ENCODE results near the gene PLSCR5.

PLSCR5 gene

DNA sequence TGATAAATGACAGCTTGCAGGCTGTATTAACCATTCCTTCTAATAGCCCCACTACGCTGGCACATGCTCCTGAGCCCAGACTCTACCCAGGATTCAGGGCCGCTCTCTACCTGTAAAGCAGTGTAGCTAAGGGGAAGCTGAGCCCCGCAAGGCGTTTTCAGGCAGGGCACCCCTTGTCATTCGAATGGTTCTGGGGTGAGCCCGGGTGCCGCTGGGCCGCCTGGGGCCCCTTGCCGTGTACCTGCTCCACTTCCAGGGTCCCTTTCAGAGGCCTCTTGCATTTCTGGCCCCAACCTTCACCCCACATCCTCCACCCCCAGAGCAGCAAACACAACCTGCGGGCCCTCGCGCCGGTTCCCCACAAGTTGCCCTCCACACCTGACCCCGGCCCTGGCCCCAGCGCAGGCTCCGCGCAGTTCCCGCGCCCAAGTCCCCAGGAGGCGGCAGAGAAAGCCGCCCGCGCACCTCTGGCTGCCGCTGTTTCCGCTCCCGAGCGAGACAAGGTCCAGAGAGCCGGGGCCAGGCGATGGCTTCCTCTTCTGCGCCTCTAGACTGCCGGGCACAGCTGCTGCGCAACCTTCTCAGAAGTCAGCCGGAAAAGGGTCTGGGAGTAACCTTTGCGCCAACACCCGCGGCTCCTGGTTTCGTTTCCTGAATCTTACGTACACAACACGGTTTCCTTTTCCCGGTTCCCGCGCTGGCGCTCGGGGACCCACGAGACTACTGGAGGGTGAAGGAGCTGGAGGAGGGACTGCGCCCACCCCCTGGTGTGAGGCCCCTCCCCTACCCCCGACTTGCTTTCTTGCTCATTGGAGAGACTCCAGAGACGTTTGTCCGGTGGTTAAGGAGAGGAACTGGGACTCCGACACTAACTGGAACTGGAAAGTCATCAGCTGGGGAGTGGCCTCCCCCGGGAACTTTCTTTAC lies 60.9 kb downstream of the PLSCR5 start, which contains the start of gene PLSCR1:
PLSCR1 (minus strand) TSS at position 606 of the 927 bp plus-strand sequence. CDS start 8,055 bp downstream, outside the sequence.
- no peak within 1 kb of the TSS for H3K27ac ChIP-seq (ENCODE audit: low read depth, low read length, poor library complexity, severe bottlenecking)
- H3K79me2 ChIP-seq (ENCODE audit: insufficient read depth, low read length), result no peaks in the 10 kb centered on the region

DNA sequence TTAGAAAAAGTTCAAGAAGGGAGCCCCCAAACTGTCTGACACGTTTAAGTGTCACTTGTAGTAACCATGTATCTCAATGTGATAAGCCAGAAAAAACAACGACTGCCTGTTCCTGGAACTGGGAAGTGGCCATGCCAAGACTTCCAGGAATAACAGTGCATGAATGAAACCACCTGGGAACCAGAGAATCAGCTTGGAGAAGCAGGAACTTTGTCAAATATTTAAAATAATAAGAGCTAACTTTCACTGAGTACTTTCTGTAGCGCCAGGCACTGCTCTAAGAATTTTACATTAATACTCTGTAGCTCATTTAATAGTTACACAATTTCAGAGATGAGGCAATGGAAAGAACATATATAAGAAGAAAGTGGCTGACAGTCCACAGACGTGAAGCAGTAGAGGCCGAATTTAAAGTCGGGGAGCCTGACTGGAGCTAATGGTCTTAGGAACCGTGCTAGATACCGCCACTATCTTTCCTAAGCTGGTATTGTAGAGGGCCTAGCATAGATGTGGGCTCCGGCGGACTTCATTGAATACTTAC lies 61.6 kb downstream of the PLSCR5 start:
- no peaks in the 10 kb centered on the region for H3K79me2 ChIP-seq (ENCODE audit: insufficient read depth, low read length)

More for the DNA sequence above, 60.9 kb downstream of the PLSCR5 start, which contains the start of gene PLSCR1:
- Histone ChIP-seq H3F3A (ENCODE audit: insufficient read depth, low read length) (no peaks in the 10 kb centered on the region), H3K9me2 (ENCODE audit: low read depth, low read length) (no peaks in the 10 kb centered on the region), H2AFZ (ENCODE audit: low read length) (peak within 1 kb of the TSS; percentile 57; the same call in 1 of the 2 replicates), H3K4me3 (ENCODE audit: low read depth, low read length, poor library complexity, severe bottlenecking) (peak within 1 kb of the TSS; percentile 73), H4K20me1 (ENCODE audit: insufficient read depth, low read length) (no peaks in the 10 kb centered on the region), H3K4me1 (ENCODE audit: insufficient read depth, low read length, severe bottlenecking) (peaks cover 34% of the 10 kb centered on the region), H3K4me2 (ENCODE audit: low read length) (peak within 1 kb of the TSS; percentile 72), H3K9ac (ENCODE audit: low read length) (peak within 1 kb of the TSS; percentile 78), H3K9me3 (ENCODE audit: low read length) (no peaks in the 10 kb centered on the region), H3K36me3 (ENCODE audit: insufficient read depth, low read length) (no peaks in the 10 kb centered on the region), H3K27me3 (ENCODE audit: insufficient read depth, low read length) (no peaks in the 10 kb centered on the region)
- TF ChIP-seq, protein P1, sequence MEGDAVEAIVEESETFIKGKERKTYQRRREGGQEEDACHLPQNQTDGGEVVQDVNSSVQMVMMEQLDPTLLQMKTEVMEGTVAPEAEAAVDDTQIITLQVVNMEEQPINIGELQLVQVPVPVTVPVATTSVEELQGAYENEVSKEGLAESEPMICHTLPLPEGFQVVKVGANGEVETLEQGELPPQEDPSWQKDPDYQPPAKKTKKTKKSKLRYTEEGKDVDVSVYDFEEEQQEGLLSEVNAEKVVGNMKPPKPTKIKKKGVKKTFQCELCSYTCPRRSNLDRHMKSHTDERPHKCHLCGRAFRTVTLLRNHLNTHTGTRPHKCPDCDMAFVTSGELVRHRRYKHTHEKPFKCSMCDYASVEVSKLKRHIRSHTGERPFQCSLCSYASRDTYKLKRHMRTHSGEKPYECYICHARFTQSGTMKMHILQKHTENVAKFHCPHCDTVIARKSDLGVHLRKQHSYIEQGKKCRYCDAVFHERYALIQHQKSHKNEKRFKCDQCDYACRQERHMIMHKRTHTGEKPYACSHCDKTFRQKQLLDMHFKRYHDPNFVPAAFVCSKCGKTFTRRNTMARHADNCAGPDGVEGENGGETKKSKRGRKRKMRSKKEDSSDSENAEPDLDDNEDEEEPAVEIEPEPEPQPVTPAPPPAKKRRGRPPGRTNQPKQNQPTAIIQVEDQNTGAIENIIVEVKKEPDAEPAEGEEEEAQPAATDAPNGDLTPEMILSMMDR (IDR thresholded peaks at IDR 0.05; ENCODE audit: low read length), result no peak
- TF ChIP-seq EZH2 (IDR thresholded peaks at IDR 0.05; ENCODE audit: borderline replicate concordance, low read length), result no peak

DNA sequence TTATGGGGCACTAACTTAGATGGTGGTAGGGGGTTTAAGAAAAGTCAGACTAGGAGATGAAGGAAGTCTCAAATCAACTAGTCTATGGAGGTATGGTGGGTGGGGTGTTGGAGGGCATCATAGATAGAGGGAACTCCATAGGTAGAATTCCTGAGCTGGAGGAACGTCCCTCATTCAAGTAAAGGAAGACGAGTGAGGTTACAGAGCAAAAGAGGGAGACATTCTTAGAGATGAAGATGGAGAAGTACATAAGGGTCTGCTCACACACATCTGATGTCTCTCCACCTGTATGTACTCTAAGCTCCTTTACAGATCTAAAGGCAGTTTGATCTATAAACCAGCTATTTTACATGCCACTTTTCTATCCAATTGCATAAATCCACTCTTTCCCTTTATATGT lies 62.2 kb downstream of the PLSCR5 start:
- H3K27me3 ChIP-seq (ENCODE audit: insufficient read depth, low read length), result no peaks in the 10 kb centered on the region
- H3K9ac ChIP-seq (ENCODE audit: low read length), result peak overlapping the region; percentile 78
- H2AFZ ChIP-seq (ENCODE audit: low read length), result no peak overlapping the region
- peaks cover 34% of the 10 kb centered on the region for H3K4me1 ChIP-seq (ENCODE audit: insufficient read depth, low read length, severe bottlenecking)
- no peaks in the 10 kb centered on the region for H3K9me2 ChIP-seq (ENCODE audit: low read depth, low read length)
- no peak overlapping the region for H3K27ac ChIP-seq (ENCODE audit: low read depth, low read length, poor library complexity, severe bottlenecking)
- H3F3A ChIP-seq (ENCODE audit: insufficient read depth, low read length), result no peaks in the 10 kb centered on the region
- peak overlapping the region; percentile 72 for H3K4me2 ChIP-seq (ENCODE audit: low read length)
- TF ChIP-seq, protein P1 (IDR thresholded peaks at IDR 0.05; ENCODE audit: low read length), result no peak
- no peak for TF ChIP-seq EZH2 (IDR thresholded peaks at IDR 0.05; ENCODE audit: borderline replicate concordance, low read length)
- no peaks in the 10 kb centered on the region for H3K79me2 ChIP-seq (ENCODE audit: insufficient read depth, low read length)
- no peaks in the 10 kb centered on the region for H3K9me3 ChIP-seq (ENCODE audit: low read length)
- H3K4me3 ChIP-seq (ENCODE audit: low read depth, low read length, poor library complexity, severe bottlenecking), result peak overlapping the region; percentile 73
- H3K36me3 ChIP-seq (ENCODE audit: insufficient read depth, low read length), result no peaks in the 10 kb centered on the region
- H4K20me1 ChIP-seq (ENCODE audit: insufficient read depth, low read length), result no peaks in the 10 kb centered on the region

More for the DNA sequence above, 61.6 kb downstream of the PLSCR5 start:
- H3K9ac ChIP-seq (ENCODE audit: low read length), result peak overlapping the region; percentile 78
- H3K9me2 ChIP-seq (ENCODE audit: low read depth, low read length), result no peaks in the 10 kb centered on the region
- no peaks in the 10 kb centered on the region for H3K36me3 ChIP-seq (ENCODE audit: insufficient read depth, low read length)
- no peaks in the 10 kb centered on the region for H4K20me1 ChIP-seq (ENCODE audit: insufficient read depth, low read length)
- peak overlapping the region; percentile 72 for H3K4me2 ChIP-seq (ENCODE audit: low read length)
- TF ChIP-seq, protein P1 (IDR thresholded peaks at IDR 0.05; ENCODE audit: low read length), result no peak
- TF ChIP-seq EZH2 (IDR thresholded peaks at IDR 0.05; ENCODE audit: borderline replicate concordance, low read length), result no peak
- peak overlapping the region; percentile 73 for H3K4me3 ChIP-seq (ENCODE audit: low read depth, low read length, poor library complexity, severe bottlenecking)
- no peak overlapping the region for H2AFZ ChIP-seq (ENCODE audit: low read length)
- H3F3A ChIP-seq (ENCODE audit: insufficient read depth, low read length), result no peaks in the 10 kb centered on the region
- no peaks in the 10 kb centered on the region for H3K27me3 ChIP-seq (ENCODE audit: insufficient read depth, low read length)
- peaks cover 34% of the 10 kb centered on the region for H3K4me1 ChIP-seq (ENCODE audit: insufficient read depth, low read length, severe bottlenecking)
- no peak overlapping the region for H3K27ac ChIP-seq (ENCODE audit: low read depth, low read length, poor library complexity, severe bottlenecking)
- H3K9me3 ChIP-seq (ENCODE audit: low read length), result no peaks in the 10 kb centered on the region
